Islet of Langerhans (tissue), 1 donor: Measurements from ENCODE around the gene CLEC10A.
"Not testable (repeated sequence)": the region's sequence is repeated elsewhere in the genome, so short reads cannot be mapped to it uniquely, and the experiment has no call there.

Experiments used
- FAIRE-seq: peaks from one replicate; lab custom pipeline; 2011; peaks lifted over from hg19 to GRCh38; lab: Jason Lieb, UNC

The CLEC10A gene, protein sequence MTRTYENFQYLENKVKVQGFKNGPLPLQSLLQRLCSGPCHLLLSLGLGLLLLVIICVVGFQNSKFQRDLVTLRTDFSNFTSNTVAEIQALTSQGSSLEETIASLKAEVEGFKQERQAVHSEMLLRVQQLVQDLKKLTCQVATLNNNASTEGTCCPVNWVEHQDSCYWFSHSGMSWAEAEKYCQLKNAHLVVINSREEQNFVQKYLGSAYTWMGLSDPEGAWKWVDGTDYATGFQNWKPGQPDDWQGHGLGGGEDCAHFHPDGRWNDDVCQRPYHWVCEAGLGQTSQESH

DNA sequence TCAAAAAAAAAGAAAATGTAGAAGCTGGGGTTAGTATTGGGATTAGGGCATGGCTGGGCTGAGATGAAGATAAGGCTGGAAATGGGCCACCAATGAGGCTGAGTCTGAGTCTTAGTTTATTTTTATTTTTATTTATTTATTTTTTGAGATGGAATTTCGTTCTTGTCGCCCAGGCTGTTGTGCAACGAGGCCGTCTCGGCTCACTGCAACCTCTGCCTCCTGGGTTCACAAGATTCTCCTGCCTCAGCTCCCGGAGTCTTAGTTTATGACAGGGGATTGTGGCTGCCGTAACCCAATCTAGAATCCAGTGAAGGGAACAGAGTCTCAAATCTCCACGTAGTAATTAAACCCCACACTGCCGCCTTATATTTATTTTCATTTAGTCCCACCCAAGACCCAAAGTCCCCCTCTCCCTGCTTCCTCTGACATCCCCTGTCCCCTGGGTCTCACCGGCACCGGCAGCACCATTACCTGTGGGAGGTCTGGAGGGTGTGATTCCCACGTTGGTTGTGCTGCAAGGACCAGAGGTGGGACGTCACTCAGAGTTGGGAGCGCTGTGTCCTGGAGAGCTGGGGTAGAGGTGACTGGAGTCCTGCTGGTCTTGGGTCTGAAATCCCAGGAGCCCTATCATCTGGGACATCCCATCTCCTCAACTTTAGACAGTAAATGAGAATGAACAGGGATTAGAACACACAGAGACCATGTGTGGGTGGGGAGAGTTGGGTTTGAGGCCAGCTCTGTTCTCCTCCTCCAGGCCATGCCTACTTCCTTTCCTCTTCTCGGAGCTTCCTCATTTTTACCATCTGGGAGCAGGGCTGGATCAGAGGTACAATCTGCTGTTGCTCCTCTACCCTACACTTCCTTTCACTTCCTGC, at the start of gene CLEC10A:
TSS of gene CLEC10A (minus strand) at position 671 of the 875 bp plus-strand sequence. CDS start 1,439 bp downstream, outside the sequence.
- FAIRE-seq: no peak

DNA sequence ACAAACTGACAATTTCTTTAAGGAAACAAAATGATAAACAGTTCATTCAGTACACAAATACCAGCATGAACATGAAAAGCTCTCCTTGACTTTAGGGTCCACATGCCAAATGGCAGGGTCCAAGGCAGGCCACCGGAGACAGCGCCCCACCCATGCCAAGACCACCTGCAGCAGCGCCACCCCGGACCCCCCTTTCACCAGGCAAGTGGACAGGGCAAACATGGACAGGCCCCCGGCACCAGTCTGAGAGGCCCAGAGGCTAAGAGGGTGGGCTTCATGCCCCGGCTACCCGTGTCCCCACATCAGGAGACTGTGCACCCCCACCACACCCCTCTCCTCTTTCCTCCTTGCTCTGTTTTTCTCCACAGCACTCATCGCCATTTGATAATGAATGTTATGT, 49.3 kb upstream of the CLEC10A start:
- FAIRE-seq: no peak

DNA sequence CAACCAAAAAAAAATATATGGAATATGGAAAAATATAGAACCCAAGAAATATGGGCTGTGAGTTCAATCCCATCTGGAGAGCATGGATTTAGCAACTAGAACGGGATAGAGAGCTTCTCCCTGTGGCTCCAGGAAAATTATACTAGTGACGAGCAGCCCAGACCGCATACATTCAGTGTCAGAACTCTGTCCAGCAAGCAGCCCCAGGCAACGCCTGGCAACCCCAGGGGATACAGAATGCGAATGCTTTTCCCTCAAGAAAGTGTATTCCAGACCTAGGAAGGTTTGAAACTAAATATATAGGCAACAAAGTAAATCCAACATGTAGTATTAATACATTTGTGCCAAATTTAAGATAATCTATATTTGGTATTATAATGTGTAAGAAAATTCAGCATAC, 48.1 kb upstream of the CLEC10A start:
- no peak for FAIRE-seq

DNA sequence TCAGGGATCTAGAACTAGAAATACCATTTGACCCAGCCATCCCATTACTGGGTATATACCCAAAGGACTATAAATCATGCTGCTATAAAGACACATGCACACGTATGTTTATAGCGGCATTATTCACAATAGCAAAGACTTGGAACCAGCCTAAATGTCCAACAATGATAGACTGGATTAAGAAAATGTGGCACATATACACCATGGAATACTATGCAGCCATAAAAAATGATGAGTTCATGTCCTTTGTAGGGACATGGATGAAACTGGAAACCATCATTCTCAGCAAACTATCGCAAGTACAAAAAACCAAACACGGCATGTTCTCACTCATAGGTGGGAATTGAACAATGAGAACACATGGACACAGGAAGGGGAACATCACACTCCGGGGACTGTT, 47.5 kb upstream of the CLEC10A start:
- FAIRE-seq: not testable (repeated sequence)

DNA sequence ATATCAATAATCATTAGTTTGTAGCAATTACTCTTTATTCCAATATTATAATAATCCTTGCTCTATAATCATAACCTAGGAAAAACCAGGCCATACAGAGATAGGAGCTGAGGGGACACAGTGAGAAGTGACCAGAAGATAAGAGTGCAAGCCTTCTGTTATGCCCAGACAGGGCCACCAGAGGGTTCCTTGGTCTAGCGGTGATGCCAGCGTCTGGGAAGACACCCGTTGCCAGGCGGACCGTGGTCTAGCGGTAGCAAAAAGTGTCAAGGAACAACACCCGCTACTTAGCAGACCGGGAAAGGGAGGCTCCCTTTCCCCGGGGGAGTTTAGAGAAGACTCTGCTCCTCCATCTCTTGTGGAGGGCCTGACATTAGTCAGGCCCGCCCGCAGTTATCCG, 46.3 kb upstream of the CLEC10A start:
- FAIRE-seq: not testable (repeated sequence)

DNA sequence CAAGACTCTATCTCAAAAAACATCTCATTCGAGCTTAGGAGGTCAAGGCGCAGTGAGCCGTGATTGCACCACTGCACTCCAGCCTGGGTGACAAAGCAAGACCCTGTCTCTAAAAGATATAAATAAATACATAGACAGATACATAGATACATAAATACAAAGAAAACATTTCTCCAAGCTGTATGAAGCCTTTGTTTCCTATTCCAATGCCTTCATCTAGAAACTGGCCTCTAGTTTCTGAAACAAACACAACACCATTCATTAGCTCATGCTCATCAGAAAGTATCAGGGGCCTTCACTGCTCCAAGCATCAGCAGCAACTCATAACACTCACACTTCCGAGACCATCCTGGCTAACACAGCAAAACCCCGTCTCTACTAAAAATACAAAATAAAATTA, 44.9 kb upstream of the CLEC10A start:
- no peak for FAIRE-seq

DNA sequence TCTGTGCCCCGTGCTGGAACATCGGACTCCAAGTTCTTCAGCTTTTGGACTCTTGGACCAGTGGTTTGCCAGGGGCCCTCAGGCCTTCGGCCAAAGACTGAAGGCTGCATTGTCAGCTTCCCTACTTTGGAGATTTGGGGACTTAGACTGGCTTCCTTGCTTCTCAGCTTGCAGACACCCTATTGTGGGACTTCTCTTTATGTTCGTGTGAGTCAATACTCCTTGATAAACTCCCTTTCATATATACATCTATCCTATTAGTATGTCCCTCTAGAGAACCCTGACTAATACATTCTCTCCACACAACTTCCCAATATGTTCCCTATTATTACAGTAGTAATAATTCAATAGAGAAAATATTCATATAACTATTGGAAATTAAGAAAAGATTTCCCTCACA, 43.8 kb upstream of the CLEC10A start:
- no peak for FAIRE-seq

DNA sequence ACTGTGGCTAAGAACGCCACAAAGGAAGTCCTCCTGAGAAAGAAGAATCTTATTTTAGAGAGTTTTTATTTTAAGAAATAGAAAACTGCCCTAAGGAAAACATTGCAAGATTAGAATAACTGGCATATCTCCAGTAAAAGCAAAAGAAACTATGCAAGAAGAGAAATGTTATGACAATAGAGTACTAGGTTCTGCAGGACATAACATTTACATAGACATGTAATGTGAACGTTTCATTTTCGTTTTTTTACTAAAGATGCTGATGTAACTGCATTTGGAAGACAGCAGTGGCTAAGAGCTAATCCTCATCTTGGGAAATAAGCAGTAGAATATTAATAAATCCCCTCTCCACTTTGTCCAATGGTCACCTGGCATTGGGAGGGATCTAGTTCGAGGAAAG, 42.3 kb upstream of the CLEC10A start:
- FAIRE-seq: no peak

DNA sequence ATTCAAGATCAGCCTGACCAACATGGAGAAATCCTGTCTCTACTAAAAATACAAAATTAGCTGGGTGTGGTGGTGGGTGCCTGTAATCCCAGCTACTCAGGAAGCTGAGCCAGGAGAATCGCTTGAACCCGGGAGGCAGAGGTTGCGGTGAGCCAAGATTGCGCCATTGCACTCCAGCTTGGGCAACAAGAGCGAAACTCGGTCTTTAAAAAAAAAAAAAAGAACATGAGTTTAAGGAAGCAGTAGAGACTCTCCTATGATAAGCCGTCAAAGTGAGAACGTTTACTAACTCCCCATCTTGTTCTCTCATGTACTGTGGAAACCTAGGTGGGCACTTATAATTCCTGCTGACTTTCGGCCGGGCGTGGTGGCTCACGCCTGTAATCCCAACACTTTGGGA, 40.6 kb upstream of the CLEC10A start:
- not testable (repeated sequence) for FAIRE-seq

DNA sequence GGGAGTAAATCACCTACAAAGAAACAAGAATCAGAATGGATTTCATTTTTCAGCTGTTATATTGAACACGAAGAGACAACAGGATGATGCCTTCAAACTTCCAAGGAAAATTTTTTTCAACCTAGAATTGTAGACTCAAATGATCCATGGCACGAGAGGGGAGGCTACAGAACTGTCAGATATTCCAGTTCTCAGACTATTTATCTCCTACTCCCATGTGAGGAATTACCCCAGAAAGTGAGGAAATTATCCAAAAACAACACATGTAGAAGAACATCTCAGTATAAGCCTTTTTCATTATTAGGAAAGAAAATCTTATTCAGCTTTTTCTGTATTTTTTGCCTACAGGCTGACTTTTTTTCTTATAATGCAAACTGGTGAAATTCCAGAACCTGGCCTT, 40.1 kb upstream of the CLEC10A start:
- no peak for FAIRE-seq

DNA sequence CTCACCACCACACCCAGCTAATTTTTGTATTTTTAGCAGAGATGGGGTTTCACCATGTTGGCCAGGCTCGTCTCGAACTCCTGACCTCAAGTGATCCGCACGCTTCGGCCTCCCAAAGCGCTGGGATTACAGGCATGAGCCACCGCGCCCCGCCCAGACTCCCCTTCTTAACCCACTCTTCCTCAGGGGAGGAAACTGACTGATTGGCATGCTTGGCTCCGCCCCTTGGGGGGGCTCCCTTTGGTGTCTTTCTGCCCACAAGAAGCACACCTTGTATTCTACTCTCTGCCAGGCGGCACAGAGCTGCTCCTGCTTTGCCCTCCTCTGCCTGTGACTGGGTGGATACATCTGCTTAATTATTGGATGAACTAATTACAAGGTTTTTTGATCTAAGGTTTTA, 39.3 kb upstream of the CLEC10A start:
- no peak for FAIRE-seq

DNA sequence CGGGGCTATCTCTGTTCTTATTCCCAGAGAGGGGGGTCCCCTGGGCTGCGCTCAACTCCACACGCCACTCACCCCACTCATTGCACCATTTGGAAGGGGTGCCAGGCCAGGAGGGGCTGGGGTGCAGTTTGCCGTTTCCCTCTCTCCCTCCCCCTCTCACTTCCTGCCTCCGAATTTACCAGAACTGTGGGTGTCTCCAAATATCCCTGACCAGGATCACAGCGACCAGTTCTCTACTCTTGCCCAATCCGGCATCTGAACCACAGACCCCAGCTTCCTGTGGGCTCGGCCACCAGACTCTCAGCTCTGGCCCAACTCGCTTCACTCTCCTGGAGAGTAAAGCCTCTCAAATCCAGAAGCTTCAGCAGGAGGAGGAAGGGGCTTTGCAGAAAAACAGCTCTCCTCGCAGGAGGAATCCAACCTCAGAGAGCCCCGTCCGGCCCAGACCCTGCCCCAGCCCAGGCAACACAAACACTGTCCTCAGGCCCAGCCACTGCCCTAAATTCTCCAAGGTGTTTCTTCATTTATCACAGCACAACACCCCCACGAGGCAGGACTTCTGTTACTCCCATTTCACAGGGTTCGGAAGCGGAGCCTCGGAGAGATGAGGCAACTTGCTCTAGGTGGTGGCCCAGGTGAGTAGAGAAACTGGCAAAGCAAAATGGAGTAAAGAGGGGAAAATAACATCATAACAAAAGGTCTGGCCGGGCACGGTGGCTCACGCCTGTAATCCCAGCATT, 35.0 kb upstream of the CLEC10A start:
- no peak for FAIRE-seq

DNA sequence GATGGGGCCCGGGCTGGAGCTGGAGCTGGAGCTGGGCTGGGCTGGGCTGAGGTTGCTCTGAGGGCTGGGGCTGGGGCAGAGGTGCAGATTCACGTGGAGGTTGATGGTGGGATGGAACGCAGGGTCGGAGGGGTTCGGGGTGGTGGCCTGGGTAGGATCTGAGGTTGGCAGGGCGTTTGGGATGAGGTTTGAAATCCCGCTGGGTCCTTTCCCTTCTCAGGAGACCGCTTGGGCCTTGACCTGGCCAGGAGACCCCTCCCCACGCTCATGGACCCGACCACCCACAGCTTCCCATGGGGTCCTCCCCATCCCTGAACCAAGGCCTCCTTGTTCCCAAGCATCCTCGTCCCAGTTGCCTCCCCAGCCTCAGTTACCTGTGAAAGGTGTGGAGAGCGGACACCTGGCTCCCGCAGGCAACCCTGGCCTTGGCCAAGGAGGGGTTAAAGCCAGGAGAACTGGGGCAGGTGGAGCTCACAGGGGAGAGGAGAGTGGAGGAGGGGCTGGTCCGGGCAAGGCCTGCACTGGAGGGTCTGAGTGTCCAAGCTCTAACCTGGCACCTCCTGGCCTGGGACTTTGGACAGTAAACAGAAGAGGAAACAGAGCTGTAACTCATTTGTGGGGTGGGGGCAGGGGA, 34.3 kb upstream of the CLEC10A start, which contains the start of gene ASGR2:
TSS of gene ASGR2 (minus strand) at position 582 of the 634 bp plus-strand sequence. CDS start 582 bp downstream, outside the sequence.
- FAIRE-seq: no peak

DNA sequence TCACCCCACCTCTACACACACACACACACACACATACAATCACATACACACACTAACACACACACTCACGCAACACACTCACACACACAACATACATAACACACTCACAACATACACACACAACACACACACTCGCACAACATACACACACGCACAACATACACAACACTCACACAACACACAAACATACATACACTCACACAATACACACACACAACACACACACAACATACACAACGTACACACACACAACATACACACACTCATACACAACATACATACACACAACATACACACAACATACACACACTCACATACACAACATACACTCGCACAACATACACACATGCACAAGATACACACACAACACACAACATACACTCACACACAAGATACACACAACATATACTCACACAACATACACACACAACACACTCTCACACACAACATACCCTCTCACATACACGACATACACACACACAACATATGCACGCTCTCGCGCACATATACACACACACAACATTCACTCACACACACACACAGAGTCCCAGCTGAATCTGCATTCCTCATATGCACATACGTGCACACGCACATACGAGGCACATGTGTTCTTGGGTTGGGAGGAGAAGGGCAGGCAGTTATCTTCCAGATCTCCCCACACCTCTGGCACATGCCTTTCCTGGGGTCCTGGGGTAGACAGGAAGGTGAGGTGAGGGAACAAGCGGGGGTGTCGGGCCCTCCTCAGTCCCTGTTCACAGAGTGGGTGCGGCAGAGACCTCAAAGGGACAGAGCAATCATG, 33.4 kb upstream of the CLEC10A start:
- no peak for FAIRE-seq

DNA sequence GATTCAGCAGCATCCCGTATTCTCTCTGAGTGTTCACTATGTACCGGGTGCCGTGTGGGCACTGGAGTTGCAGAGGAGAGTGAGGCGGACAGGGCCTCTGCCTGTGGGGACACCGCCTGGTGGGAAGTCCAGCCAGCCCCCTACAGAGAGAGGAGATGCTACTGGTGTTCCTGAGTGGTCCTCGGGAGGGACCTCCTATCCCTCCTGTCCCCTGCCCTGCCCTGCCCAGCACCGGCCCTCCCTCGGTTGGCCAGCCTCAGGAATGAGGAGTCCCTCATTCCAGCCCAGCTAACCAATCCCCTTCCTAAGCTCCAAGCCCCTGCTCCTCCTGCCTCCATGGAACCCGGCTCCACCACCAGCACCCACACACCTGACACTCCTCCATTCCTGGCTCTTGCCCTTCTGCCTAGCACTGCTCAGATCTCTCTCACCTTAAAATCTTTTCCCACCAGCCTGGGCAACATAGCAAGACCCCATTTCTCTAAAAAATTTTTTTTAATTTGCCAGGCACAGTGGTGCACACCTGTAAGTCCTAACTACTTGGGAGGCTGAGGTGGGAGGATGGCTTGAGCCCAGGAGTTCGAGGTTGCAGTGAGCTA, 32.6 kb upstream of the CLEC10A start:
- FAIRE-seq: no peak

DNA sequence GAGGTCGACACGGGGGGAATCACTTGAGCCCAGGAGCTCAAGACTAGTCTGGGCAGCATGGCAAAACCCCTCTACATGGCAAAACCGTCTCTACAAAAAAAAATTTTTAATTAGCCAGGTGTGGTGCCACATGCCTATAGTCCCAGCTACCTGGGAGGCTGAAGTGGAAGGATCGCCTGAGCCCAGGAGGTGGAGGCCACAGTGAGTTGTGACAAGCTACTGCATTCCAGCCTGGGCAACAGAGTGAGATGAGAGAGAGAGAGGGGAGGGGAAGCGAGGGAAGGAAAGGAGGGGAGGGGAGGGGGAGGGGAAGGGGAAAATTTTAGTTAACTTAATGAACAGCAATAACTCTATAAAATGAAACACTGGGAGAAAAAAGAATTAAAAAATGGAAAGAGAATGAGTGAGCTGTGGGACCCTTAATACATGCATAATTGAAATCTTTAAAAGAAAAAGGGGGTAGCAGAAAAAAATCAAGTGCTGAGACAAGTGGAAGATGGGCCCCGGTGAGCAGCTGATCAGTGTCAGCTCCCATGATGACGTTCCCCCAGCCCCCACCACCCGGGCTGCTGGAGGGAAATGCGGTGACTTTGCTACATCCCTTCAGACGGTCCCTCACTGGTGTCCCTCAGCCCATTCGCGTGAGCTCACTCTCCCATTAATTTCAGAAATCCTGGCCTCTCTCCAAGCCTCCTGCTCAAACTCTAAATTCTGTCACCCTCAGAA, 31.9 kb upstream of the CLEC10A start:
- no peak for FAIRE-seq

DNA sequence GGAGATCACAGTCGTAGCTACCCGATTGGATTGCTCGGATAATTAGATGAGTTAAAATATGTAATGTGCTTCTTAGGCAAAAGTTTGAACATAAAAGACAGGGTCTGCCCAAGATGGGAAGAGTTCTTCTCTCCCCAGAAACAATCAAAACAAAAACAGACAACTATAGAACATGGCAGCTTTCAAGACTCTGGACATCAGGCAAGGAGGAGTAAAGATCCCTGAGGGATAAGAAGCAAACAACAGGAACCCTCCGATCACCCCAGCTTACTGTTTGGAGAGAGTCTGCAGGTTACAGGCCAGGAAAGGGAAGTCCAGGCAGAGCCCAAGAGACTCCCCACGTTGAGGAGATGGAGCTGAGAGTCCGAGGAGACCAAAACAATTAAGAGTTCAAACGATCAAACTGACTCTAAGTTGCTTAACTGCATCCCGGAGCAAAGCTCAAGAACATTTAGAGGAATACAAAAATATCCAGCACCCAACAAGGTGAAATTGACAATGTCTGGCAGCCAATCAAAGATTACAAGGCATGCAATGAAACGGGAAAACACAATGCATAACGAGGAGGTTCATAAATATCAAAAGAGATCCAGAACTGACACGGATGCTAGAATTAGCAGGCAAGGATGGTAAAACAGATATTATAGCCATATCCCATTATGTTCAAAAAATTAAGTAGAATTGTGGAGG, 30.7 kb upstream of the CLEC10A start:
- no peak for FAIRE-seq

DNA sequence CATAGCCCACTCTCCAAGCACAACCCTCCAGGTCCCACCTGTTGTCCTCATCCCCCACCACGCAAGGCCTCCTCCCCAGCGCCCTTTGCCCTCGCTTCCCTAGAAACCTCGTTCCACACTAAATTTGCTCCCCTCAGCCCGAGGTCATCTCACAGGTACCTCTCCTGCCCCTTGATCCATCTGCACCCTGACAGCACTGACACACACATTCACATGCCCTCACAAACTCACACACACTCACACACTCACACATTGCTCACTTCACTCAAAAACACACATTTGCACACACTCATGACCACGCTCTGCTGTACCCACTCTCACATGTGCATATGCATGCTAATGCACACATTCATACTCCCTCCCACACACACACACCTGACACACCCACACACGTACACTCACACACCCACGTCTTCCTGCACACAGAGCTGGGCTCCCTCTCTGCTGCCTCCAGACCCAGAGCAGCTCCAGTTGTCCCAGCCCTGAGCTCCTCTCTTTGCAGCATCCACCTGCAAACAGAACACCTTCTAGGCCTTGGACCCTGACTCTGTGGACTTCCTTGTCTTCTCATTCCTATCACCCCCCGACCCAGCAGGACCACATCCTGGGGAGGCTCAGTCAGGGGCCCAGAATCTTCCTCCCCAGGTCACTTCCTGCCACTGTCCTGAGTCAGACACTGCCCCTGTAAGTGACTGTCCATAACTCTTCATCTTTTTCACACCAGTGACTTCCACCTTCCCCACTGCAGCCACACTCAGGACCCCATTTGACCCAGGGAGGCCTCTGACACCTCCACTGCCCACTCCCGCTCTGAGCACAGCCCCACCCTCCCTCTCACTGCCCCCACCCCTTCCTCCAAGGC, 29.6 kb upstream of the CLEC10A start:
- no peak for FAIRE-seq

DNA sequence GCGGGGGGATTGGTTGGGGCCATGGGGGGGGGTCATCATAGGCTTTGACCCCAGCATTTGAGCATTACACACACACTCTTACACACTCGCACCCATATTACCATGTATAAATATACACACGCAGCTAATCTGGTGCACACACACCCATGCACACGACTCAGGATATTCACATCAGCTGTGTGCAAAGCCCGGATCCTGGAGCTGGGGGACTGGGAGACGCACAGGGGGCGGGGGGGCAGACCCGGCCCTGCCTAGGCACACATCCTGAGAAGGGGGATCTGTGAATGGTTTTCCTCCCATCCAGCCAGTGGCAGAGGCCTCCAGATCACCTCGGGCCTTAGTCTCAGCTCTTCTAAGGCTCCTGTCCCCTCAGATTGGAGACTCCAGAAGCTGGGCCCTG, 28.9 kb upstream of the CLEC10A start:
- FAIRE-seq: no peak
